ENCODE results near the gene CNOT9. TPM values are rescaled to one million over a fixed set of nuclear protein-coding genes. Genes with fewer than 3 reads are reported as not detected.

Gene CNOT9
- total RNA-seq, 1 experiment from 2014 or later: 89.5 TPM

- peak; percentile 45 for DNase-seq (ENCODE audit: low spot score)
These were observed 49.6 kb downstream of the CNOT9 start for GRCh38 chr2:218618102-218618860.

GRCh38 chr2:218621007-218621406, 52.4 kb downstream of the CNOT9 start:
- no TSS peak for BruUV-seq (replicated peaks)
- no peaks in the 10 kb centered on the region for H3K36me3 ChIP-seq (ENCODE audit: insufficient read depth, low read length, poor library complexity, severe bottlenecking)
- H3K27me3 ChIP-seq (replicated peaks; ENCODE audit: insufficient read depth, low read depth, low read length, poor library complexity): no peaks in the 10 kb centered on the region
- no peak for TF ChIP-seq EZH2 (IDR thresholded peaks at IDR 0.05; ENCODE audit: borderline replicate concordance, low read depth, low read length, poor library complexity, severe bottlenecking)
- TF ChIP-seq, protein P1, sequence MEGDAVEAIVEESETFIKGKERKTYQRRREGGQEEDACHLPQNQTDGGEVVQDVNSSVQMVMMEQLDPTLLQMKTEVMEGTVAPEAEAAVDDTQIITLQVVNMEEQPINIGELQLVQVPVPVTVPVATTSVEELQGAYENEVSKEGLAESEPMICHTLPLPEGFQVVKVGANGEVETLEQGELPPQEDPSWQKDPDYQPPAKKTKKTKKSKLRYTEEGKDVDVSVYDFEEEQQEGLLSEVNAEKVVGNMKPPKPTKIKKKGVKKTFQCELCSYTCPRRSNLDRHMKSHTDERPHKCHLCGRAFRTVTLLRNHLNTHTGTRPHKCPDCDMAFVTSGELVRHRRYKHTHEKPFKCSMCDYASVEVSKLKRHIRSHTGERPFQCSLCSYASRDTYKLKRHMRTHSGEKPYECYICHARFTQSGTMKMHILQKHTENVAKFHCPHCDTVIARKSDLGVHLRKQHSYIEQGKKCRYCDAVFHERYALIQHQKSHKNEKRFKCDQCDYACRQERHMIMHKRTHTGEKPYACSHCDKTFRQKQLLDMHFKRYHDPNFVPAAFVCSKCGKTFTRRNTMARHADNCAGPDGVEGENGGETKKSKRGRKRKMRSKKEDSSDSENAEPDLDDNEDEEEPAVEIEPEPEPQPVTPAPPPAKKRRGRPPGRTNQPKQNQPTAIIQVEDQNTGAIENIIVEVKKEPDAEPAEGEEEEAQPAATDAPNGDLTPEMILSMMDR (conservative IDR thresholded peaks at IDR 0.05; ENCODE audit: low read depth, low read length): no peak
- ChIA-PET CTCF (no interaction called here), POLR2A (ENCODE audit: low non-redundant PET) (no interaction called here)
- H3K27ac ChIP-seq (ENCODE audit: low read depth, low read length, poor library complexity, severe bottlenecking): no peak overlapping the region
- DNase-seq (ENCODE audit: low spot score): no peak
- H3K4me1 ChIP-seq (ENCODE audit: insufficient read depth, low read length, poor library complexity, severe bottlenecking): peaks cover 9% of the 10 kb centered on the region
- intact Hi-C loops (cut with micrococcal nuclease; ENCODE audit: unreplicated experiment): no loop called here
- H3K4me3 ChIP-seq (ENCODE audit: low read depth, low read length, poor library complexity, severe bottlenecking): no peak overlapping the region
- H3K9me3 ChIP-seq (ENCODE audit: low read depth, low read length, poor library complexity, severe bottlenecking): no peaks in the 10 kb centered on the region

More at GRCh38 chr2:218618102-218618860, 49.6 kb downstream of the CNOT9 start:
- intact Hi-C loops (cut with micrococcal nuclease; ENCODE audit: unreplicated experiment): no loop called here
- TF ChIP-seq, protein P1 (conservative IDR thresholded peaks at IDR 0.05; ENCODE audit: low read depth, low read length): 0 out of 2 replicates have a peak, but pooled peaks have one; percentile 33
- no peak for TF ChIP-seq EZH2 (IDR thresholded peaks at IDR 0.05; ENCODE audit: borderline replicate concordance, low read depth, low read length, poor library complexity, severe bottlenecking)
- H3K4me1 ChIP-seq (ENCODE audit: insufficient read depth, low read length, poor library complexity, severe bottlenecking): peaks cover 9% of the 10 kb centered on the region
- ChIA-PET CTCF (no interaction called here), POLR2A (ENCODE audit: low non-redundant PET) (no interaction called here)
- H3K9me3 ChIP-seq (ENCODE audit: low read depth, low read length, poor library complexity, severe bottlenecking): no peaks in the 10 kb centered on the region
- no peaks in the 10 kb centered on the region for H3K36me3 ChIP-seq (ENCODE audit: insufficient read depth, low read length, poor library complexity, severe bottlenecking)
- no peak overlapping the region for H3K4me3 ChIP-seq (ENCODE audit: low read depth, low read length, poor library complexity, severe bottlenecking)
- no peaks in the 10 kb centered on the region for H3K27me3 ChIP-seq (replicated peaks; ENCODE audit: insufficient read depth, low read depth, low read length, poor library complexity)
- no TSS peak for BruUV-seq (replicated peaks)
- H3K27ac ChIP-seq (ENCODE audit: low read depth, low read length, poor library complexity, severe bottlenecking): no peak overlapping the region

GRCh38 chr2:218622606-218623365, 54.1 kb downstream of the CNOT9 start:
- no peak overlapping the region for H3K27ac ChIP-seq (ENCODE audit: low read depth, low read length, poor library complexity, severe bottlenecking)
- intact Hi-C loops (cut with micrococcal nuclease; ENCODE audit: unreplicated experiment): no loop called here
- peak; percentile 31 for DNase-seq (ENCODE audit: low spot score)
- H3K36me3 ChIP-seq (ENCODE audit: insufficient read depth, low read length, poor library complexity, severe bottlenecking): no peaks in the 10 kb centered on the region
- no peak overlapping the region for H3K4me3 ChIP-seq (ENCODE audit: low read depth, low read length, poor library complexity, severe bottlenecking)
- ChIA-PET POLR2A (ENCODE audit: low non-redundant PET) (no interaction called here), CTCF (interaction anchor here (0.6 kb wide), 1 partner anchor 14 kb away, joined by 8 read pairs; no protein-coding TSS in a partner anchor)
- H3K9me3 ChIP-seq (ENCODE audit: low read depth, low read length, poor library complexity, severe bottlenecking): no peaks in the 10 kb centered on the region
- no peak for TF ChIP-seq EZH2 (IDR thresholded peaks at IDR 0.05; ENCODE audit: borderline replicate concordance, low read depth, low read length, poor library complexity, severe bottlenecking)
- TF ChIP-seq, protein P1 (conservative IDR thresholded peaks at IDR 0.05; ENCODE audit: low read depth, low read length): no peak
- peaks cover 9% of the 10 kb centered on the region for H3K4me1 ChIP-seq (ENCODE audit: insufficient read depth, low read length, poor library complexity, severe bottlenecking)
- no TSS peak for BruUV-seq (replicated peaks)
- H3K27me3 ChIP-seq (replicated peaks; ENCODE audit: insufficient read depth, low read depth, low read length, poor library complexity): no peaks in the 10 kb centered on the region

Data from A673 (cell line).